Measurements from ENCODE around the gene RDH16. TPM values are rescaled to one million over a fixed set of nuclear protein-coding genes. Genes with fewer than 3 reads are reported as not detected.
"Not testable (repeated sequence)": the region's sequence is repeated elsewhere in the genome, so short reads cannot be mapped to it uniquely, and the experiment has no call there.

RDH16 gene
- total and polyA plus RNA-seq, 2 donors from 2014 or later, result 0.15 to 0.41 TPM

GRCh38 chr12:56978397-56979138, 21.2 kb upstream of the RDH16 start:
- FAIRE-seq (no peak), DNase-seq (no peak)
- no peaks in the 10 kb centered on the region for H3K36me3 ChIP-seq (ENCODE audit: control insufficient read depth in 2 of 3, insufficient read depth in 3 of 3, low read length in 3 of 3)
- no peak overlapping the region for H3K4me3 ChIP-seq (ENCODE audit: low read length in 3 of 3)
- H3K27me3 ChIP-seq (ENCODE audit: control insufficient read depth, insufficient read depth, low read length), result no peaks in the 10 kb centered on the region
- no peak overlapping the region for H3K27ac ChIP-seq (ENCODE audit: low read depth in 2 of 2, low read length in 2 of 2)
- H3K9me3 ChIP-seq (ENCODE audit: control insufficient read depth in 2 of 3, insufficient read depth in 1 of 3, low read length in 3 of 3), result no peaks in the 10 kb centered on the region
- intact Hi-C loops (cut with DNase I), result no loop called here
- no peaks in the 10 kb centered on the region for H3K4me1 ChIP-seq (ENCODE audit: control insufficient read depth in 2 of 3, insufficient read depth in 2 of 3, low read depth in 1 of 3, low read length in 3 of 3)
- H3K9ac ChIP-seq (ENCODE audit: low read length in 3 of 3), result no peak overlapping the region
- no peak for TF ChIP-seq CTCF (IDR thresholded peaks at IDR 0.05; ENCODE audit: borderline replicate concordance, extremely low read depth, insufficient read depth)

DNA sequence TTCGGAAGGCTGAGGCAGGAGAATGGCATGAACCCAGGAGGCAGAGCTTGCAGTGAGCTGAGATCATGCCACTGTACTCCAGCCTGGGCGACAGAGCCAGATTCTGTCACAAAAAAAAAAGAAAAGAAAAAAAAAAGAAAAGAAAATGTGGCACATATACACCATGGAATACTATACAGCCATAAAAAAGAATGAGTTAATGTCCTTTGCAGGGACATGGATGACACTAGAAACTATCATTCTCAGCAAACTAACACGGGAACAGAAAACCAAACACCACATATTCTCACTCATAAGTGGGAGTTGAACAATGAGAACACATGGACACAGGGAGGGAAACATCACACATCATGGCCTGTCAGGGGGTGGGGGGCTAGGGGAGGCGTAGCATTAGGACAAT, 20.0 kb upstream of the RDH16 start:
- intact Hi-C loops (cut with DNase I); H3K27me3 ChIP-seq (ENCODE audit: control insufficient read depth, insufficient read depth, low read length); H3K9me3 ChIP-seq (ENCODE audit: control insufficient read depth in 2 of 3, insufficient read depth in 1 of 3, low read length in 3 of 3); H3K4me3 ChIP-seq (ENCODE audit: low read length in 3 of 3); H3K36me3 ChIP-seq (ENCODE audit: control insufficient read depth in 2 of 3, insufficient read depth in 3 of 3, low read length in 3 of 3); H3K27ac ChIP-seq (ENCODE audit: low read depth in 2 of 2, low read length in 2 of 2); FAIRE-seq; DNase-seq; H3K9ac ChIP-seq (ENCODE audit: low read length in 3 of 3); H3K4me1 ChIP-seq (ENCODE audit: control insufficient read depth in 2 of 3, insufficient read depth in 2 of 3, low read depth in 1 of 3, low read length in 3 of 3): not testable (repeated sequence)

DNA sequence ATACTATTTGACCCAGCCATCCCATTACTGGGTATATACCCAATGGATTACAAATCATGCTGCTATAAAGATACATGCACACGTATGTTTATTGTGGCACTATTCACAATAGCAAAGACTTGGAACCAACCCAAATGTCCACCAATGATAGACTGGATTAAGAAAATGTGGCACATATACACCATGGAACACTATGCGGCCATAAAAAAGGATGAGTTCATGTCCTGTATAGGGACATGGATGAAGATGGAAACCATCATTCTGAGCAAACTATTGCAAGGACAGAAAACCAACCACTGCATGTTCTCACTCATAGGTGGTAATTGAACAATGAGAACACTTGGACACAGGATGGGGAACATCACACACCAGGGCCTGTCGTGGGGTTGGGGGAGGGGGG, 16.8 kb upstream of the RDH16 start:
- H3K4me1 ChIP-seq (ENCODE audit: control insufficient read depth in 2 of 3, insufficient read depth in 2 of 3, low read depth in 1 of 3, low read length in 3 of 3); H3K9me3 ChIP-seq (ENCODE audit: control insufficient read depth in 2 of 3, insufficient read depth in 1 of 3, low read length in 3 of 3); H3K27ac ChIP-seq (ENCODE audit: low read depth in 2 of 2, low read length in 2 of 2); H3K27me3 ChIP-seq (ENCODE audit: control insufficient read depth, insufficient read depth, low read length); DNase-seq; H3K9ac ChIP-seq (ENCODE audit: low read length in 3 of 3); H3K4me3 ChIP-seq (ENCODE audit: low read length in 3 of 3); intact Hi-C loops (cut with DNase I); H3K36me3 ChIP-seq (ENCODE audit: control insufficient read depth in 2 of 3, insufficient read depth in 3 of 3, low read length in 3 of 3); FAIRE-seq: not testable (repeated sequence)

DNA sequence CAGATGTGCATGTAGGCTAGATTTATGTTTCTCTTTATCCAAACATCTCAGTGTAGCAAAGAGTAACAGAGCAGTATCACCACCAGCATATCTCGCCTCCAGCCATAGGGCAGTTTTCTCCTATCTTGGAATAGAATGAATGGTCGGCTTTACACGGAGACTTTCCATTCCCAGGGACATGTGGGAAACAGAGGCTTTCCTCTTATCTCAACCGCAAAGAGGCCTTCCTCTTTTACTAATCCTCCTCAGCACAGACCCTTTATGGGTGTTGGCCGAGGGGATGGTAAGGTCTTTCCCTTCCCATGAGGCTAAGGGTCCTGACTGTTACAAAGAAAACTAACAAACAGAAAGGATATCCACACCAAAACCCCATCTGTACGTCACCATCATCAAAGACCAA, 11.5 kb upstream of the RDH16 start:
- H3K4me3 ChIP-seq (ENCODE audit: low read length in 3 of 3), result not testable (repeated sequence)

DNA sequence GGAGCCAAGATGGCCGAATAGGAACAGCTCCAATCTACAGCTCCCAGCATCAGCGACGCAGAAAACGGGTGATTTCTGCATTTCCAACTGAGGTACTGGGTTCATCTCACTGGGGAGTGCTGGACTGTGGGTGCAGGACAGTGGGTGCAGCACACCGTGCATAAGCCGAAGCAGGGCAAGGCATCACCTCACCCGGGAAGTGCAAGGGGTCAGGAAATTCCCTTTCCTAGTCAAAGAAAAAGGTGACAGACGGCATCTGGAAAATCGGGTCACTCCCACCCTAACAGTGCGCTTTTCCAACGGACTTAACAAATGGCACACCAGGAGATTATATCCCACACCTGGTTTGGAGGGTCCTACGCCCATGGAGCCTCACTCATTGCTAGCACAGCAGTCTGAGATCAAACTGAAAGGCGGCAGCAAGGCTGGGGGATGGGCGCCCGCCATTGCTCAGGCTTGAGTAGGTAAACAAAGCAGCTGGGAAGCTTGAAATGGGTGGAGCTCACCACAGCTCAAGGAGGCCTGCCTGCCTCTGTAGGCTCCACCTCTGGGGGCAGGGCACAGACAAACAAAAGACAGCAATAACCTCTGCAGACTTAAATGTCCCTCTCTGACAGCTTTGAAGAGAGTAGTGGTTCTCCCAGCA, 8.7 kb upstream of the RDH16 start:
- not testable (repeated sequence) for H3K27me3 ChIP-seq (ENCODE audit: control insufficient read depth, insufficient read depth, low read length)

More for the DNA sequence above, 11.5 kb upstream of the RDH16 start:
- H3K27ac ChIP-seq (ENCODE audit: low read depth in 2 of 2, low read length in 2 of 2); H3K27me3 ChIP-seq (ENCODE audit: control insufficient read depth, insufficient read depth, low read length); H3K4me1 ChIP-seq (ENCODE audit: control insufficient read depth in 2 of 3, insufficient read depth in 2 of 3, low read depth in 1 of 3, low read length in 3 of 3); H3K9me3 ChIP-seq (ENCODE audit: control insufficient read depth in 2 of 3, insufficient read depth in 1 of 3, low read length in 3 of 3); DNase-seq; FAIRE-seq; H3K36me3 ChIP-seq (ENCODE audit: control insufficient read depth in 2 of 3, insufficient read depth in 3 of 3, low read length in 3 of 3); intact Hi-C loops (cut with DNase I); H3K9ac ChIP-seq (ENCODE audit: low read length in 3 of 3): not testable (repeated sequence)

GRCh38 chr12:56965124-56965523, 7.7 kb upstream of the RDH16 start:
- H3K4me3 ChIP-seq (ENCODE audit: low read length in 3 of 3); intact Hi-C loops (cut with DNase I); FAIRE-seq; DNase-seq; H3K9me3 ChIP-seq (ENCODE audit: control insufficient read depth in 2 of 3, insufficient read depth in 1 of 3, low read length in 3 of 3); H3K27me3 ChIP-seq (ENCODE audit: control insufficient read depth, insufficient read depth, low read length); H3K4me1 ChIP-seq (ENCODE audit: control insufficient read depth in 2 of 3, insufficient read depth in 2 of 3, low read depth in 1 of 3, low read length in 3 of 3); H3K9ac ChIP-seq (ENCODE audit: low read length in 3 of 3); H3K36me3 ChIP-seq (ENCODE audit: control insufficient read depth in 2 of 3, insufficient read depth in 3 of 3, low read length in 3 of 3); H3K27ac ChIP-seq (ENCODE audit: low read depth in 2 of 2, low read length in 2 of 2): not testable (repeated sequence)

More for the DNA sequence above, 8.7 kb upstream of the RDH16 start:
- H3K4me3 ChIP-seq (ENCODE audit: low read length in 3 of 3); H3K4me1 ChIP-seq (ENCODE audit: control insufficient read depth in 2 of 3, insufficient read depth in 2 of 3, low read depth in 1 of 3, low read length in 3 of 3); H3K9me3 ChIP-seq (ENCODE audit: control insufficient read depth in 2 of 3, insufficient read depth in 1 of 3, low read length in 3 of 3); H3K9ac ChIP-seq (ENCODE audit: low read length in 3 of 3); FAIRE-seq; H3K36me3 ChIP-seq (ENCODE audit: control insufficient read depth in 2 of 3, insufficient read depth in 3 of 3, low read length in 3 of 3); intact Hi-C loops (cut with DNase I); H3K27ac ChIP-seq (ENCODE audit: low read depth in 2 of 2, low read length in 2 of 2); DNase-seq: not testable (repeated sequence)

- not testable (repeated sequence) for DNase-seq
Measured at GRCh38 chr12:56963557-56963956, 6.1 kb upstream of the RDH16 start.

More at GRCh38 chr12:56963557-56963956, 6.1 kb upstream of the RDH16 start:
- H3K9ac ChIP-seq (ENCODE audit: low read length in 3 of 3); H3K27ac ChIP-seq (ENCODE audit: low read depth in 2 of 2, low read length in 2 of 2); H3K36me3 ChIP-seq (ENCODE audit: control insufficient read depth in 2 of 3, insufficient read depth in 3 of 3, low read length in 3 of 3); FAIRE-seq; H3K4me3 ChIP-seq (ENCODE audit: low read length in 3 of 3); H3K9me3 ChIP-seq (ENCODE audit: control insufficient read depth in 2 of 3, insufficient read depth in 1 of 3, low read length in 3 of 3); intact Hi-C loops (cut with DNase I); H3K27me3 ChIP-seq (ENCODE audit: control insufficient read depth, insufficient read depth, low read length); H3K4me1 ChIP-seq (ENCODE audit: control insufficient read depth in 2 of 3, insufficient read depth in 2 of 3, low read depth in 1 of 3, low read length in 3 of 3): not testable (repeated sequence)

Data from kidney (tissue), 14 donors.